ENCODE measurements around the gene TSHB.

The TSHB gene

DNA sequence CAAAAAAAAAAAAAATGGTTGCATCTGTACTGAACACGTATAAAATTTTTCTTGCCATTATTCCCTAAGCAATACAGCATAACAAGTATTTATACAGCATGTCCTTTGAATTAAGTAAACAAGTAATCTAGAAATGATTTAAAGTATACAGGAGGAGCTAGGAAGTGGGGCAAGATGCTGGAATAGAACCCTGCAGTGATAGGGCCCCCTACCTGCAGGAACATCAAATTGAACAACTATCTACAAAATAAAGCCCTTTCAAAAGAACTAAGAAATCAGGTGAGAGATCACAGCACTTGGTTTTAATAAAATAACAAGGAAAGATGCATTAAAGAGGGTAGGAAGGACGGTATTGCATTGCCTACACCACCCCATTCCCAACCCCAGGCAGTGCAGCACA lies 10.9 kb downstream of the TSHB start:
- TF ChIP-seq, protein P1, sequence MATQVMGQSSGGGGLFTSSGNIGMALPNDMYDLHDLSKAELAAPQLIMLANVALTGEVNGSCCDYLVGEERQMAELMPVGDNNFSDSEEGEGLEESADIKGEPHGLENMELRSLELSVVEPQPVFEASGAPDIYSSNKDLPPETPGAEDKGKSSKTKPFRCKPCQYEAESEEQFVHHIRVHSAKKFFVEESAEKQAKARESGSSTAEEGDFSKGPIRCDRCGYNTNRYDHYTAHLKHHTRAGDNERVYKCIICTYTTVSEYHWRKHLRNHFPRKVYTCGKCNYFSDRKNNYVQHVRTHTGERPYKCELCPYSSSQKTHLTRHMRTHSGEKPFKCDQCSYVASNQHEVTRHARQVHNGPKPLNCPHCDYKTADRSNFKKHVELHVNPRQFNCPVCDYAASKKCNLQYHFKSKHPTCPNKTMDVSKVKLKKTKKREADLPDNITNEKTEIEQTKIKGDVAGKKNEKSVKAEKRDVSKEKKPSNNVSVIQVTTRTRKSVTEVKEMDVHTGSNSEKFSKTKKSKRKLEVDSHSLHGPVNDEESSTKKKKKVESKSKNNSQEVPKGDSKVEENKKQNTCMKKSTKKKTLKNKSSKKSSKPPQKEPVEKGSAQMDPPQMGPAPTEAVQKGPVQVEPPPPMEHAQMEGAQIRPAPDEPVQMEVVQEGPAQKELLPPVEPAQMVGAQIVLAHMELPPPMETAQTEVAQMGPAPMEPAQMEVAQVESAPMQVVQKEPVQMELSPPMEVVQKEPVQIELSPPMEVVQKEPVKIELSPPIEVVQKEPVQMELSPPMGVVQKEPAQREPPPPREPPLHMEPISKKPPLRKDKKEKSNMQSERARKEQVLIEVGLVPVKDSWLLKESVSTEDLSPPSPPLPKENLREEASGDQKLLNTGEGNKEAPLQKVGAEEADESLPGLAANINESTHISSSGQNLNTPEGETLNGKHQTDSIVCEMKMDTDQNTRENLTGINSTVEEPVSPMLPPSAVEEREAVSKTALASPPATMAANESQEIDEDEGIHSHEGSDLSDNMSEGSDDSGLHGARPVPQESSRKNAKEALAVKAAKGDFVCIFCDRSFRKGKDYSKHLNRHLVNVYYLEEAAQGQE (IDR thresholded peaks at IDR 0.05; ENCODE audit: insufficient replicate concordance, low read depth) = no peak
- no peak for TF ChIP-seq GABPA (IDR thresholded peaks at IDR 0.05; ENCODE audit: low read depth)
- TF ChIP-seq, protein P2, sequence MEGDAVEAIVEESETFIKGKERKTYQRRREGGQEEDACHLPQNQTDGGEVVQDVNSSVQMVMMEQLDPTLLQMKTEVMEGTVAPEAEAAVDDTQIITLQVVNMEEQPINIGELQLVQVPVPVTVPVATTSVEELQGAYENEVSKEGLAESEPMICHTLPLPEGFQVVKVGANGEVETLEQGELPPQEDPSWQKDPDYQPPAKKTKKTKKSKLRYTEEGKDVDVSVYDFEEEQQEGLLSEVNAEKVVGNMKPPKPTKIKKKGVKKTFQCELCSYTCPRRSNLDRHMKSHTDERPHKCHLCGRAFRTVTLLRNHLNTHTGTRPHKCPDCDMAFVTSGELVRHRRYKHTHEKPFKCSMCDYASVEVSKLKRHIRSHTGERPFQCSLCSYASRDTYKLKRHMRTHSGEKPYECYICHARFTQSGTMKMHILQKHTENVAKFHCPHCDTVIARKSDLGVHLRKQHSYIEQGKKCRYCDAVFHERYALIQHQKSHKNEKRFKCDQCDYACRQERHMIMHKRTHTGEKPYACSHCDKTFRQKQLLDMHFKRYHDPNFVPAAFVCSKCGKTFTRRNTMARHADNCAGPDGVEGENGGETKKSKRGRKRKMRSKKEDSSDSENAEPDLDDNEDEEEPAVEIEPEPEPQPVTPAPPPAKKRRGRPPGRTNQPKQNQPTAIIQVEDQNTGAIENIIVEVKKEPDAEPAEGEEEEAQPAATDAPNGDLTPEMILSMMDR (IDR thresholded peaks at IDR 0.05; ENCODE audit: insufficient read depth, low read length) = no peak
- no peak for TF ChIP-seq POLR2AphosphoS5 (IDR thresholded peaks at IDR 0.05; ENCODE audit: low read depth)
- TF ChIP-seq SPI1 (IDR thresholded peaks at IDR 0.05; ENCODE audit: borderline replicate concordance, low read depth) = no peak
- H3K27me3 ChIP-seq (ENCODE audit: insufficient read depth, poor library complexity, severe bottlenecking) = no peaks in the 10 kb centered on the region
- no peak overlapping the region for H3K4me3 ChIP-seq (replicated peaks; ENCODE audit: insufficient read depth, low read length)
- no peak for DNase-seq (ENCODE audit: low read depth in 1 of 2, low spot score in 1 of 2)
- H3K27ac ChIP-seq (replicated peaks) = no peak overlapping the region

DNA sequence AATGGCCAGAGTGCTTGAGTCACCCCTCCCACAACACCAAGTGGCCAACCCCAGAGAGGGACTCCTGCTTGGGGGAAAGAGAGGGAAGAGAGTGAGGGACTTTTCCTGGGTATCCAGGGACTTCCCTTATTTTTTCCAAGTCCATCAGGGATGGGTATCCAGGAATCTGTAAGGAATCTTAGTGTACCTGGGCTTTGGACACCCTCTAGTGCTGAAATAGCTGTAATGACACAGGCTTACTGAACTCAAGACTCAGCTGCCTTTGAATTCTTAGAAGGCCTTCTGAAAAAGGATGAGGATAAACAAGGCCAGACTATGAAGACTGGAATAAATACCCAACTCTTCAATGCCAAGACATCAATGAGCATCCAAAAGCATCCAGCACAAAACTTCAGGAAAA lies 12.0 kb downstream of the TSHB start:
- H3K4me3 ChIP-seq (replicated peaks; ENCODE audit: insufficient read depth, low read length) = no peak overlapping the region
- DNase-seq (ENCODE audit: low read depth in 1 of 2, low spot score in 1 of 2) = no peak
- TF ChIP-seq POLR2AphosphoS5 (IDR thresholded peaks at IDR 0.05; ENCODE audit: low read depth) = no peak
- no peak for TF ChIP-seq SPI1 (IDR thresholded peaks at IDR 0.05; ENCODE audit: borderline replicate concordance, low read depth)
- TF ChIP-seq, protein P1 (IDR thresholded peaks at IDR 0.05; ENCODE audit: insufficient replicate concordance, low read depth) = no peak
- TF ChIP-seq, protein P2 (IDR thresholded peaks at IDR 0.05; ENCODE audit: insufficient read depth, low read length) = no peak
- no peak for TF ChIP-seq GABPA (IDR thresholded peaks at IDR 0.05; ENCODE audit: low read depth)
- no peaks in the 10 kb centered on the region for H3K27me3 ChIP-seq (ENCODE audit: insufficient read depth, poor library complexity, severe bottlenecking)
- no peak overlapping the region for H3K27ac ChIP-seq (replicated peaks)

DNA sequence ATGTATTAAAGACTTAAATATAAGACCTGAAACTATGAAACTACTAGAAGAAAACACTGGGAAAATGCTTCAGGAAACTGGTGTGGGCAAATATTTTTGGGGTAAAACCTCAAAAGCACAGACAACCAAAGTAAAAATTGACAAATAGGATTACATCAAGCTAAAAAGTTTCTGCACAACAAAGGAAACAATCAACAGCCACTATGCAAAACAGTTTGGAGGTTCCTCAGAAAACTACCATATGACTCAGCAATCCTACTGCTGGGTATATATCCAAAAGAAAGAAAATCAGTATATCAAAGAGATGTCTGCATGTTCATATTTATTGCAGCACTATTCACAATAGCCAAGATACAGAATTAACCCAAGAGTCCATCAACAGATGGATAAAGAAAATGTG lies 17.1 kb downstream of the TSHB start:
- no peak overlapping the region for H3K27ac ChIP-seq (replicated peaks)
- DNase-seq (ENCODE audit: low read depth in 1 of 2, low spot score in 1 of 2) = no peak
- TF ChIP-seq SPI1 (IDR thresholded peaks at IDR 0.05; ENCODE audit: borderline replicate concordance, low read depth) (no peak), GABPA (IDR thresholded peaks at IDR 0.05; ENCODE audit: low read depth) (no peak), POLR2AphosphoS5 (IDR thresholded peaks at IDR 0.05; ENCODE audit: low read depth) (no peak)
- TF ChIP-seq, protein P2 (IDR thresholded peaks at IDR 0.05; ENCODE audit: insufficient read depth, low read length) = no peak
- TF ChIP-seq, protein P1 (IDR thresholded peaks at IDR 0.05; ENCODE audit: insufficient replicate concordance, low read depth) = no peak
- H3K4me3 ChIP-seq (replicated peaks; ENCODE audit: insufficient read depth, low read length) = no peak overlapping the region
- no peaks in the 10 kb centered on the region for H3K27me3 ChIP-seq (ENCODE audit: insufficient read depth, poor library complexity, severe bottlenecking)
